Hepatic stellate cell (primary cell): Measurements from ENCODE around the gene ZNF428.
"Not testable (repeated sequence)": the region's sequence is repeated elsewhere in the genome, so short reads cannot be mapped to it uniquely, and the experiment has no call there.

Experiments
- DNase-seq: peaks from one replicate; pipeline ENCODE4 v3.0.0; 2011; ENCODE audit warnings: low spot score

The ZNF428 gene

GRCh38 chr19:43592800-43593350, 26.6 kb downstream of the ZNF428 start:
- DNase-seq = no peak

GRCh38 chr19:43591904-43592772, 27.3 kb downstream of the ZNF428 start:
- DNase-seq = no peak

GRCh38 chr19:43589678-43590077, 29.8 kb downstream of the ZNF428 start:
- no peak for DNase-seq

GRCh38 chr19:43589277-43589676, 30.2 kb downstream of the ZNF428 start:
- DNase-seq = no peak

GRCh38 chr19:43587029-43587428, 32.4 kb downstream of the ZNF428 start:
- not testable (repeated sequence) for DNase-seq

GRCh38 chr19:43586346-43586745, 33.1 kb downstream of the ZNF428 start:
- DNase-seq = no peak

GRCh38 chr19:43584484-43584883, 34.9 kb downstream of the ZNF428 start:
- DNase-seq = no peak

- no peak for DNase-seq
These were observed 36.9 kb downstream of the ZNF428 start for GRCh38 chr19:43582495-43582894.

GRCh38 chr19:43581467-43581866, 38.0 kb downstream of the ZNF428 start:
- no peak for DNase-seq

- no peak for DNase-seq
These were observed 40.6 kb downstream of the ZNF428 start for GRCh38 chr19:43578787-43579186.

- no peak for DNase-seq
These were observed 43.2 kb downstream of the ZNF428 start for GRCh38 chr19:43575955-43576878.

- DNase-seq = peak; percentile 97
These were observed 44.1 kb downstream of the ZNF428 start, which contains the start of the genes PINLYP and XRCC1 for GRCh38 chr19:43575156-43575950. PINLYP (plus strand) TSS chr19:43575801; CDS start chr19:43577192, 1,391 bp downstream. XRCC1 (minus strand) TSS chr19:43575527; CDS start chr19:43575458, 69 bp downstream.

GRCh38 chr19:43574424-43575155, 44.8 kb downstream of the ZNF428 start:
- no peak for DNase-seq

GRCh38 chr19:43572171-43572588, 47.2 kb downstream of the ZNF428 start:
- DNase-seq = no peak

- DNase-seq = no peak
These were observed 49.1 kb downstream of the ZNF428 start for GRCh38 chr19:43570174-43570791.

- no peak for DNase-seq
These were observed 49.8 kb downstream of the ZNF428 start for GRCh38 chr19:43569657-43570056.

GRCh38 chr19:43564800-43565199, 54.6 kb downstream of the ZNF428 start:
- no peak for DNase-seq

GRCh38 chr19:43563816-43564457, 55.5 kb downstream of the ZNF428 start:
- DNase-seq = no peak

- DNase-seq = peak; percentile 79
These were observed 56.7 kb downstream of the ZNF428 start for GRCh38 chr19:43562698-43563241.
